ENCODE data around the gene THPO.

THPO gene

GRCh38 chr3:184339001-184339400 is 39.0 kb downstream of the THPO start:
- Histone ChIP-seq H3K9me3 (ENCODE audit: control insufficient read depth, low read length) (no peaks in the 10 kb centered on the region), H3K27ac (peak overlapping the region; percentile 92), H3K4me3 (ENCODE audit: low read depth, low read length) (peak overlapping the region; percentile 61), H2AFZ (peak overlapping the region; percentile 75), H3K36me3 (ENCODE audit: control insufficient read depth, insufficient read depth, low read length) (no peaks in the 10 kb centered on the region), H3K27me3 (ENCODE audit: control insufficient read depth, insufficient read depth, low read length) (no peaks in the 10 kb centered on the region), H3K4me2 (ENCODE audit: low read length) (peak overlapping the region; percentile 93), H3K79me2 (peaks cover 29% of the 10 kb centered on the region), H3K4me1 (peaks cover 35% of the 10 kb centered on the region), H3K9ac (no peak overlapping the region)
- TF ChIP-seq CTCF (IDR thresholded peaks at IDR 0.05) = no peak

GRCh38 chr3:184338511-184338945 is 39.5 kb downstream of the THPO start:
- Histone ChIP-seq H2AFZ (peak overlapping the region; percentile 75), H3K4me2 (ENCODE audit: low read length) (peak overlapping the region; percentile 93), H3K9me3 (ENCODE audit: control insufficient read depth, low read length) (no peaks in the 10 kb centered on the region), H3K27ac (peak overlapping the region; percentile 92), H3K4me3 (ENCODE audit: low read depth, low read length) (peak overlapping the region; percentile 61), H3K27me3 (ENCODE audit: control insufficient read depth, insufficient read depth, low read length) (no peaks in the 10 kb centered on the region), H3K79me2 (peaks cover 27% of the 10 kb centered on the region), H3K4me1 (peaks cover 35% of the 10 kb centered on the region), H3K9ac (no peak overlapping the region), H3K36me3 (ENCODE audit: control insufficient read depth, insufficient read depth, low read length) (no peaks in the 10 kb centered on the region)
- TF ChIP-seq CTCF (IDR thresholded peaks at IDR 0.05) = no peak

- Histone ChIP-seq H3K27me3 (ENCODE audit: control insufficient read depth, insufficient read depth, low read length) (no peaks in the 10 kb centered on the region), H3K4me2 (ENCODE audit: low read length) (peak overlapping the region; percentile 67), H3K4me1 (peaks cover 35% of the 10 kb centered on the region), H3K36me3 (ENCODE audit: control insufficient read depth, insufficient read depth, low read length) (no peaks in the 10 kb centered on the region), H3K9ac (no peak overlapping the region), H2AFZ (peak overlapping the region; percentile 75), H3K4me3 (ENCODE audit: low read depth, low read length) (no peak overlapping the region), H3K27ac (peak overlapping the region; percentile 92), H3K79me2 (peaks cover 27% of the 10 kb centered on the region), H3K9me3 (ENCODE audit: control insufficient read depth, low read length) (no peaks in the 10 kb centered on the region)
- no peak for TF ChIP-seq CTCF (IDR thresholded peaks at IDR 0.05)
These were observed 40.0 kb downstream of the THPO start for GRCh38 chr3:184337981-184338380.

GRCh38 chr3:184337399-184337714 is 40.6 kb downstream of the THPO start, which contains the start of gene FAM131A:
Gene FAM131A, plus strand, starts transcription at chr3:184337600. Its CDS starts 31 bp downstream, at chr3:184337631.
- no peak within 1 kb of the TSS for H3K9ac ChIP-seq
- TF ChIP-seq CTCF (IDR thresholded peaks at IDR 0.05) = no peak
- H2AFZ ChIP-seq = peak within 1 kb of the TSS; percentile 75
- H3K4me2 ChIP-seq (ENCODE audit: low read length) = peak within 1 kb of the TSS; percentile 92
- H3K27ac ChIP-seq = peak within 1 kb of the TSS; percentile 92
- no peaks in the 10 kb centered on the region for H3K27me3 ChIP-seq (ENCODE audit: control insufficient read depth, insufficient read depth, low read length)
- H3K4me3 ChIP-seq (ENCODE audit: low read depth, low read length) = peak within 1 kb of the TSS; percentile 67
- H3K36me3 ChIP-seq (ENCODE audit: control insufficient read depth, insufficient read depth, low read length) = no peaks in the 10 kb centered on the region
- H3K79me2 ChIP-seq = peaks cover 22% of the 10 kb centered on the region
- no peaks in the 10 kb centered on the region for H3K9me3 ChIP-seq (ENCODE audit: control insufficient read depth, low read length)
- peaks cover 37% of the 10 kb centered on the region for H3K4me1 ChIP-seq
